Activated CD8-positive, alpha-beta T cell treated with anti-CD3 and anti-CD28 coated beads, Interleukin-2, amount 10 ng/mL, durations not matched to agents 7 days and 5 days (primary cell): Measurements from ENCODE around the gene CTXN3. TPM values are rescaled to one million over a fixed set of nuclear protein-coding genes. Genes with fewer than 3 reads are reported as not detected.

ENCODE experiments used
- ATAC-seq: fragments of 150-1000 bp; cut with Tn5 transposase; one replicate; pipeline ENCODE4 v1.10.0; 2021; ENCODE audit warnings: moderate library complexity
- CTCF ChIA-PET: fragments of 350-600 bp; sonication (Branson Sonifier 250); formaldehyde crosslinking; loops from one replicate; lab custom pipeline; 2021; ENCODE audit warnings: antibody characterized with exemption; lab: Charles Lee
- POLR2A ChIA-PET: fragments of 350-600 bp; sonication (Branson Sonifier 250); formaldehyde crosslinking; loops from one replicate; lab custom pipeline; 2021; ENCODE audit warnings: antibody characterized with exemption; lab: Charles Lee
- DNase-seq: peaks from one replicate; pipeline ENCODE4 v3.0.0-alpha.2; 2020
- H3K27ac Mint-ChIP-seq: one replicate; pipeline ENCODE4 v1.8.0; 2021; ENCODE audit warnings: mild to moderate bottlenecking, mixed read lengths
- H3K27me3 Mint-ChIP-seq: one replicate; pipeline ENCODE4 v1.8.0; 2021; ENCODE audit warnings: low read depth, mixed read lengths
- H3K36me3 Mint-ChIP-seq: one replicate; pipeline ENCODE4 v1.8.0; 2021; ENCODE audit warnings: low read depth, mixed read lengths
- H3K4me1 Mint-ChIP-seq: one replicate; pipeline ENCODE4 v1.8.0; 2021; ENCODE audit warnings: low read depth, mixed read lengths
- H3K4me3 Mint-ChIP-seq: one replicate; pipeline ENCODE4 v1.8.0; 2021; ENCODE audit warnings: mild to moderate bottlenecking, mixed read lengths
- H3K9me3 Mint-ChIP-seq: one replicate; pipeline ENCODE4 v1.8.0; 2022; ENCODE audit warnings: mixed read lengths; ENCODE audit not compliant: insufficient read depth
- total RNA-seq, 2 experiments: library from RNA; stranded (reverse); gene quantifications; one replicate each; pipeline ENCODE4 v1.2.3, GENCODE V29; 2021

CTXN3 gene
- total RNA-seq, 2 experiments from 2014 or later, result not detected

DNA sequence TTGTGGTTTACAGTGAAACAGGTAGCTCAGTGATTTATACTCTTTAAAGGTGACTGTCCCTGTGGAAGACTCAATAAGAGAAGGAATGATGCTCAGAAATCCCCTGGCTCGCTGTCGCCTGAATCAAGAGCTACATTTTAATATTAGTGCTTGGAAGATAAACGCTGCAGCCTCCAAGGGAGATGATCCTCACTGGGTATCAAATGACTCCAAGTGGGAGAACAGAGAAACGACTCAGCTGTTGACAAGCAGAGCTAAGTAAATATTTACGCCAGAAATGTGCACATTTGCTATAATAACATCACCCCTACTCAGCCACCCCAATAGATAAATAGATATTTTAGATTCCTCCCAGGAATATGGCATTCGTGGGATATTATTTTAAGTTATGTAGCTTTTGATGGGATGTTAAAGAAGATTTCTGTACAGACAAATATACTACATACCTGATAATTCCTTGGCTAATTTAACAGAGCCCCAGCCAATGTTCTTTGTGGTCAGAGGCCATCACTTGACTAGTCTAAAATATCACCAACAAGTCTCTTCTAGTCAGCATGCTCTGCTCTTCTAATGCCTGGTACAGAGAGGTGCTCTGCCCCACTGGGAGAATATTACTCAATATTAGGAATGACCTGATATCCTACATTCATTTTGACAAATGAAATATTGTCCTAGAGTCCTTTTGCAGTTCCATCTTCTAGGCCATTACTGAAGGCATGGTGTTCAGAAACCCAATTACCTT lies 36.0 kb downstream of the CTXN3 start:
- Mint-ChIP-seq H3K36me3 (no peaks in the 10 kb centered on the region), H3K4me1 (no peaks in the 10 kb centered on the region), H3K27me3 (no peaks in the 10 kb centered on the region), H3K9me3 (no peaks in the 10 kb centered on the region), H3K4me3 (no peak overlapping the region), H3K27ac (no peak overlapping the region)
- ChIA-PET POLR2A (no interaction called here), CTCF (no interaction called here)
- no peak for DNase-seq
- ATAC-seq, result no peak

DNA sequence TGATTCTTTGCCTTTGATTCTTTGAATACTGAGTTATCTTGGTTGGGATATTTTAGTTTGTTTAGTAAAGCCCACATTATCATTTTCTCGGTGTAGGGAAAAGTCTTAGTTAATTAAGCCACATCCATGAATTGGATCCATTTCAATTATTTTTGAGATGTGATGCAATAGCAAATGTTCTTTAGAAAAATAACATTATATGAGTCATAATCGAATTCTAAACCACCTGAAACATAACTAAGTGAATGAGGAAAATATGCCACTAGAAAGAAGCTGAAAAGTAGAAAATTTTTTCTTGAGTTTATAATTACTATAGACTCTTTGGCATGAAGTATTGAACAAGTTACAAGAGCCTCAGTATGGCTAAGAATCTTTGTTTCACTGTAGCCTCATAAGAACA lies 36.8 kb downstream of the CTXN3 start:
- DNase-seq (no peak), ATAC-seq (no peak)
- no peak overlapping the region for H3K4me3 Mint-ChIP-seq
- H3K4me1 Mint-ChIP-seq, result no peaks in the 10 kb centered on the region
- no peaks in the 10 kb centered on the region for H3K27me3 Mint-ChIP-seq
- POLR2A ChIA-PET, result no interaction called here
- H3K27ac Mint-ChIP-seq, result no peak overlapping the region
- H3K9me3 Mint-ChIP-seq, result no peaks in the 10 kb centered on the region
- CTCF ChIA-PET, result no interaction called here
- no peaks in the 10 kb centered on the region for H3K36me3 Mint-ChIP-seq

DNA sequence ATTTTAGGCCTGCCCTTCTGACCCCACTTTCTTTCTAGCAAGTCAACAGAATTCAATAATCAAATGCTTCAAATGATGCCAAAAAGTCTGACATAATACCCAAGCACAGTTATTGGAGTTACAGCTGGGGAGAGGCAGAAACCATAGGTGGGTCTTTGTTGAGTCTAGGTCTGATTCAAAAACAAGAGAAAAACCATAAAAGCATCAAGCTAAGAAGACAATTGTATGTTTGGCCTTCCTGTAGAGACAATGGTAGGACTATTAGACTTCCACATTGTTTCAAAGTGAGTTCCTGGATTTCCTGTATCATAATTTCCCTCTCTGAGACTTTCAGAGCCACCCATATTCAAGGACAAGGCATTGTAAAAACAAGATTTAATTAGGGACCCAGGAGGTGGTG lies 37.5 kb downstream of the CTXN3 start:
- ATAC-seq (no peak), DNase-seq (no peak)
- no peaks in the 10 kb centered on the region for H3K9me3 Mint-ChIP-seq
- H3K4me3 Mint-ChIP-seq, result no peak overlapping the region
- H3K27me3 Mint-ChIP-seq, result no peaks in the 10 kb centered on the region
- H3K4me1 Mint-ChIP-seq, result no peaks in the 10 kb centered on the region
- H3K36me3 Mint-ChIP-seq, result no peaks in the 10 kb centered on the region
- ChIA-PET CTCF (no interaction called here), POLR2A (no interaction called here)
- H3K27ac Mint-ChIP-seq, result no peak overlapping the region

DNA sequence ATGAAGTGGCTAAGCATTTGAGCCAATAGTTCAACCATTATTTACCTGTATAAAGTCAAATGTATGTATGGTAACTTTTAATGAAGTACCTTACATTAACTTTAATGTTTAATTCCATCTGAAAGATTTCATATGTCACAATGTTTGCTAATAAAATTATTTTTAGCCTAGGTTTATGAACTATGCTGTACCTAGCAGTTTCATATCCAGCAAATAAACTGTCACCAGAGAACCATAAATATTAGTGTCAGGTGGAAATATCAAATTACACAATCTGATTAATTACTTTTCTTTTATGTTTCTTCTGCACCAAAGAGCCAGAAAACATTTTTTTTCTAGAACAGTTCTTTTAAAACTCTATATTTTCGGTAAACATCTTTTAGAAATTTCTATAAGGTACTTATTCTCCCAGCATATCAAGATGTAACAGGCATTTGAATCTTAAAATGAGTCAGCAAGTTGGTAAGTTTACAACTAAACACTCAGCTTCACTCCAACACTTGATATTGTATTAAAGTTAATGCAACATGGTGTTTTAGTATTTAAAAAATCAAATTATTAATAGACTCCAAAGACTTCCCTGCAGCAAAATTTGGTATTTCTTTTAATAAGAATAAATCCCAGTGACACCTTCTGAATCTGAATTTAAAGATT lies 45.8 kb downstream of the CTXN3 start:
- no peak for ATAC-seq
- Mint-ChIP-seq H3K9me3 (no peaks in the 10 kb centered on the region), H3K36me3 (no peaks in the 10 kb centered on the region), H3K27ac (no peak overlapping the region), H3K4me1 (no peaks in the 10 kb centered on the region), H3K4me3 (no peak overlapping the region), H3K27me3 (peaks cover 2% of the 10 kb centered on the region)
- ChIA-PET CTCF (no interaction called here), POLR2A (no interaction called here)
- DNase-seq, result no peak

DNA sequence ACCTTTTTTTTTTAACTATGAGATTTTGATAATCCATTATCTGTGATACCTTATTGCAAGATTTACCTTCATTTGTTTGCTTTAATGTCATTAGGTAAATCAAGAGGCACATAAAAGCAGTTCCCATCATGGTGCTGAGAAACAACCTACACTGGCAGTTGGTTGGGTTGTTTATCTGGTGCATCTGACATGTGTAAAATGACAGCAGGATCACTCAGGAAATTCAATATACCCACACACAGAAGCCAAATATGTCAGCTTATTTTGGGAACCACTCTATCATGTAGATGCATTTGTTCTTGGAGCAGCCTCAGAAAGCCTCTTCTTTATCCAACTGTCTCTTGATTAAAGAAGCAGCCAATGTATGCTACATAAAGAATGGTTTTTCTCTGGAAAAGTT lies 46.5 kb downstream of the CTXN3 start:
- Mint-ChIP-seq H3K4me3 (no peak overlapping the region), H3K27me3 (peaks cover 2% of the 10 kb centered on the region), H3K4me1 (no peaks in the 10 kb centered on the region), H3K27ac (no peak overlapping the region), H3K36me3 (no peaks in the 10 kb centered on the region), H3K9me3 (no peaks in the 10 kb centered on the region)
- POLR2A ChIA-PET, result no interaction called here
- CTCF ChIA-PET, result no interaction called here
- ATAC-seq, result no peak
- DNase-seq, result no peak

DNA sequence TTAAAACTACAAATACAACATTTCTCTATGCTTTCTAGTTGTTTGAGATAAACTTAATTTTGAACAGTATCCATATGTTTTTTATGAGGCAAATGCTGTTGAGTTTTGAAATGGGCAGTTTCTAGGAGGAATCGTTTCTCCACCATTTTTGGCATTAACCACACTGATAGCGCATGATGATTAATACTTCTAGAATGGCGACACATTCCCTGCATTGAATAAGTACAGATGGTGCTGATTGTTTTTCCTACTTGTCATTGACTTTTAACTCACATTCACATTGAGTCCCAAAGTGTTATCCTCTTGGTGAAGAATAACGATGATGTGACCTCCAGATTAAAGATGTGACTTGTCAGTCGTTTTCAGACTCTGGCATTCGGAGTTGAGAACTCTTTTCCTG lies 47.8 kb downstream of the CTXN3 start:
- Mint-ChIP-seq H3K27me3 (peaks cover 2% of the 10 kb centered on the region), H3K4me3 (no peak overlapping the region), H3K9me3 (no peaks in the 10 kb centered on the region), H3K36me3 (no peaks in the 10 kb centered on the region), H3K4me1 (no peaks in the 10 kb centered on the region), H3K27ac (no peak overlapping the region)
- ATAC-seq, result no peak
- ChIA-PET POLR2A (no interaction called here), CTCF (no interaction called here)
- no peak for DNase-seq

DNA sequence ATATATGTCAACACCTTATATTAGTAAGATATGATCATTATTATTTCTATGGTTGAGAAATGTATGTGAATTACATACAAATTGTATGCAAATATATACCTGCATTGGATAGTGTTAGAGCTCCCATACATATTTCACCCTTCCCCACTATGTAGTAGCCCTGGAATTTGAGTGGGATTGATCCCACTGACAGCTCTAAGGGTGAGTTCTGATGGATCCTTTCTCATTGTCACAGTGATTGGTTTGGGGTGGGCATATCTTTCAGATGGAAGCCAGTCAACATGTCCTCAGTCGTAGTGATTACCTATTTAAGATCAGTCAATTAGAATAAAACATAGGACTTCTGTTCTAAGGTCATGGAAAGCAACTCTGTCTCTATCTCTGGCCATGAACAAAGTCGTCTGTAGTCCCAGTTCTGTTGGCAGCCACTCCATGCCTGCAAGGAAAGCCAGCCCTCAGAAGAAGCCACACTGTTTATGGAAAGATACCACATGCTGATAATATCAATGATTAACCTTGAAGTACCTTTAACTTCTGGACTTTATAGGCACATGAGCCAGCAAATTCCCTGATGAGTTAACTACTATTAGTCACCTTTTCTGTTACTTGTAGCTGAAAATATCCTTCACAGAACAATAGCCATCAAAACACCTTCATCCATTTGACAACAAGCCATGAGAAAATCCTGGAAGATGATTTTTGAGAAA lies 49.2 kb downstream of the CTXN3 start:
- Mint-ChIP-seq H3K27ac (no peak overlapping the region), H3K27me3 (peaks cover 2% of the 10 kb centered on the region), H3K36me3 (no peaks in the 10 kb centered on the region), H3K4me3 (no peak overlapping the region), H3K9me3 (no peaks in the 10 kb centered on the region), H3K4me1 (no peaks in the 10 kb centered on the region)
- ATAC-seq (no peak), DNase-seq (no peak)
- POLR2A ChIA-PET, result no interaction called here
- CTCF ChIA-PET, result no interaction called here

DNA sequence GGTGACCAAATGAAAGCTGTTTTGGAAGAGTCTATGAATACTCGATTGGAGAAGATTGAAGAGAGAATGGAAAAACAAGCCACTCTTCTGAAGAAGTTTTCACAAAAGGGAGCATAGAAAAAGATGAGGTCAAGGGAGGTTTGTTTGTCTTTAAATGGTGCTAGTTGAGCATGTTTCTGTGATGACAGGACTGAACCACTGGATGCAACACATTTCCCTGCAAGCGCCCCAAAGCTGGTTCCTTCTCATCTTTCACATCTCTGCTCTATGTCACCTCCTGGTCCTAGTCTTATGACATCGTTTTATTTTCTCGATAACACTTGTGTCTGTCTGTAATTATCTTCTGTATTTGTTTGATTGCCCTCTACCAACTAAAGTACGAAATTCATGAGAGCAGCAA lies 50.5 kb downstream of the CTXN3 start:
- H3K9me3 Mint-ChIP-seq, result no peaks in the 10 kb centered on the region
- ChIA-PET POLR2A (no interaction called here), CTCF (no interaction called here)
- no peaks in the 10 kb centered on the region for H3K4me1 Mint-ChIP-seq
- H3K27me3 Mint-ChIP-seq, result peaks cover 2% of the 10 kb centered on the region
- no peak for ATAC-seq
- no peak overlapping the region for H3K27ac Mint-ChIP-seq
- DNase-seq, result no peak
- H3K4me3 Mint-ChIP-seq, result no peak overlapping the region
- no peaks in the 10 kb centered on the region for H3K36me3 Mint-ChIP-seq

DNA sequence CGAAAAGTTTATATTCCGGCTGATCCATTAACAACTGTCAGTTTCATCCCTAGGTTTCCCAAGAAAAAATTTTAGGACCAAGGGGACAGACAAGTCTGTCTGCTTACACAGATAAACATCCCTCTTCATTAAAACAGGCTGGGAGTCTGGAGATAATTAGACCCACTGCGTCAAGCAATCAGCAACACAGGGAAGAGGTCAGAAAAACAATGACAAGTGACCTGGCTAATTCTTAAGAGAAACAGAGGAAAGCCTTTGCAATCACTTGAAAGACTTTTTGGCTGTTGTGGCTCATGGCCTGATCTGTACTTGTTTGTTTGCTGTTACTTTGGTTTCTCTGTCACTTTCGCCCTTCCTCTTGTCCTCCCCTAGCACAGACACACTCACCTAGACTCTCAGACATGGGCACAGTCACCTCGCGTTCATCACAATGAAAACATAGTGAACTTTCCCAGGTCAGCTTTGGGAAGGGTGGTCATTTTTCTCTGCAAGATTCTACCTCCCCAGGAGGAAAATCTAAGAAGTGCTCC lies 51.4 kb downstream of the CTXN3 start:
- peaks cover under 1% of the 10 kb centered on the region for H3K27me3 Mint-ChIP-seq
- no peaks in the 10 kb centered on the region for H3K4me1 Mint-ChIP-seq
- no peaks in the 10 kb centered on the region for H3K9me3 Mint-ChIP-seq
- ATAC-seq, result no peak
- ChIA-PET CTCF (no interaction called here), POLR2A (no interaction called here)
- H3K27ac Mint-ChIP-seq, result no peak overlapping the region
- no peak for DNase-seq
- no peaks in the 10 kb centered on the region for H3K36me3 Mint-ChIP-seq
- H3K4me3 Mint-ChIP-seq, result no peak overlapping the region

DNA sequence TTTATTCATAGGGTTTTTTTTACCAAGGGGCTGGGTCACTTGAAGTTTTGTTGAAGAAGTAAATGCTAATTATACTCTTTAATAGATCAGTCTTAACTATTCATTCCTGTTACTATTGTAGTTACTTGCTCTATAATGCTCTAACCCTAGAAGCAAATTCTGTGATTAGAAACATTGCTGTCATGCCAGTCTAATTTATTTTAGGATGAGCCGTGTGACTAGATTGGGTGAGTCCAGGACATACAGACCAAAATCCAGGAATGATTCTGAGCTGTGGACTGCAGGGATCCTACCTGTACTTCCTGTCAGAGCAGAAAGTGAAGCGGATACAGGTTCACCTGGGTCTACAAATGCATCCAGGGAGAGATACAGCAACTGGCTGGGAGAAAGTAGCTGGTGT lies 53.6 kb downstream of the CTXN3 start:
- Mint-ChIP-seq H3K4me3 (no peak overlapping the region), H3K36me3 (no peaks in the 10 kb centered on the region), H3K4me1 (no peaks in the 10 kb centered on the region), H3K27ac (no peak overlapping the region), H3K9me3 (no peaks in the 10 kb centered on the region), H3K27me3 (no peaks in the 10 kb centered on the region)
- DNase-seq (no peak), ATAC-seq (no peak)
- POLR2A ChIA-PET, result no interaction called here
- CTCF ChIA-PET, result no interaction called here

DNA sequence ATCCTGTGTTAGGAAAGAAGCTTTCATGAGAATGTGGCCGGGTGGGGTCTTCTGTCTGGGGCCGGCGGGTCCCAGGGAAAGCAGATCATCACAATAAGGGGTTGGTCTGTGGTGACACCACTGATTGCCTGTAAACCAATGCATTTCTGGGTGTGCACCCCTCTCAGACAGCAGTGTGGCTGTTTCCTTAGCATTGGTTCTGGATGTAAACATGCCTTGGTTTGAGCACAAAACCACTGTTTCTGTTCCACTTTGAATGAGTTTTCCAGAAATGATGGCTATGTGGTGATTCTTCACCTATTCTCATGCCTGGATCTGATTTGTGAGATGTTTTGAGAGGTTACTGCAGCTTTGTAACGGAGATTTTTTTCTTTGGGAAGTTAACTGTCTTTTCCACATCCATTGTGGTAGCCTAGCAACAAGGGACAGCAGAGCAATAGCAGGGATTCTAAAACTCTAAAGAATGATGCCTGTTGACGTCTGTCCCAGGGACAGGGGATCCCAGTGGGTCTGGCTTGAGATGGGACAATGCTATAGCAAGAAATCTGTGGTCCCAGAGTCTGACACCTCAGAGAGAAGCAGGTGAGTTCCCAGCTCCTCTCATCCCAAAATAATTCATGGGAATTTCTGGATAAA lies 54.2 kb downstream of the CTXN3 start, which contains the start of gene CCDC192:
CCDC192 (plus strand) TSS at position 466 of the 636 bp plus-strand sequence; CDS start at position 521, 55 bp downstream.
- Mint-ChIP-seq H3K9me3 (no peaks in the 10 kb centered on the region), H3K36me3 (no peaks in the 10 kb centered on the region), H3K4me1 (no peaks in the 10 kb centered on the region), H3K27me3 (no peaks in the 10 kb centered on the region), H3K4me3 (no peak within 1 kb of the TSS), H3K27ac (no peak within 1 kb of the TSS)
- POLR2A ChIA-PET, result no interaction called here
- DNase-seq (no peak), ATAC-seq (no peak)
- CTCF ChIA-PET, result no interaction called here
